Keratinocyte (primary cell): Measurements from ENCODE around the gene SUN5. TPM values are rescaled to one million over a fixed set of nuclear protein-coding genes. Genes with fewer than 3 reads are reported as not detected.

Experiments
- DNase-seq: peaks from one replicate; pipeline ENCODE4 v3.0.0-alpha.2; 2011; ENCODE audit warnings: low read depth, missing footprints, low spot score
- FAIRE-seq: peaks from 2 replicates; lab custom pipeline; 2011; peaks lifted over from hg19 to GRCh38; lab: Jason Lieb, UNC
- H2AFZ ChIP-seq: 2 replicates; pipeline ENCODE4 v1.6.0; 2012; ENCODE audit warnings: low read length, control low read depth, inconsistent platforms; ENCODE audit not compliant: control insufficient read depth
- H3K27ac ChIP-seq: 2 replicates; pipeline ENCODE4 v1.5.1; 2011; ENCODE audit warnings: low read length; ENCODE audit not compliant: control insufficient read depth, insufficient read depth
- H3K27me3 ChIP-seq: 3 replicates; pipeline ENCODE4 v1.6.0; 2011; ENCODE audit warnings: low read length; ENCODE audit not compliant: control insufficient read depth, insufficient read depth; ENCODE audit errors: extremely low read depth
- H3K36me3 ChIP-seq, 2 experiments: 2 replicates in 1 of 2; 3 replicates in 1 of 2; pipeline ENCODE4 v1.5.1; 2011; ENCODE audit warnings: low read length in 2 of 2, mild to moderate bottlenecking in 1 of 2; ENCODE audit not compliant: control insufficient read depth in 2 of 2, insufficient read depth in 2 of 2; ENCODE audit errors: extremely low read depth in 1 of 2
- H3K4me1 ChIP-seq: 3 replicates; pipeline ENCODE4 v1.5.1; 2011; ENCODE audit warnings: low read length; ENCODE audit not compliant: control insufficient read depth, insufficient read depth; ENCODE audit errors: extremely low read depth
- H3K4me2 ChIP-seq: 3 replicates; pipeline ENCODE4 v1.6.0; 2011; ENCODE audit warnings: low read depth, low read length; ENCODE audit not compliant: control insufficient read depth, insufficient read depth; ENCODE audit errors: extremely low read depth
- H3K4me3 ChIP-seq, 3 experiments: fragments of 200-600 bp in 1 of 3; sonication (generic) in 1 of 3; 2 replicates in 2 of 3; 3 replicates in 1 of 3; pipeline ENCODE4 v1.5.1; 2011 to 2016; ENCODE audit warnings: low read length in 3 of 3, mild to moderate bottlenecking in 3 of 3, control low read depth in 2 of 3, inconsistent platforms in 1 of 3, low read depth in 1 of 3, mixed read lengths in 1 of 3, mixed run types in 1 of 3, moderate library complexity in 1 of 3; ENCODE audit not compliant: control insufficient read depth in 2 of 3, insufficient read depth in 2 of 3; ENCODE audit errors: extremely low read depth in 1 of 3
- H3K79me2 ChIP-seq: 2 replicates; pipeline ENCODE4 v1.6.0; 2012; ENCODE audit warnings: low read length; ENCODE audit not compliant: control insufficient read depth, insufficient read depth
- H3K9ac ChIP-seq: 3 replicates; pipeline ENCODE4 v1.6.0; 2011; ENCODE audit warnings: low read length; ENCODE audit not compliant: control insufficient read depth, insufficient read depth; ENCODE audit errors: extremely low read depth
- H3K9me1 ChIP-seq: 3 replicates; pipeline ENCODE4 v1.6.0; 2011; ENCODE audit warnings: low read length; ENCODE audit not compliant: control insufficient read depth, insufficient read depth; ENCODE audit errors: extremely low read depth
- H3K9me3 ChIP-seq: 2 replicates; pipeline ENCODE4 v1.5.1; 2012; ENCODE audit warnings: low read depth, low read length; ENCODE audit not compliant: control insufficient read depth
- H4K20me1 ChIP-seq: 3 replicates; pipeline ENCODE4 v1.6.0; 2011; ENCODE audit warnings: low read length; ENCODE audit not compliant: control insufficient read depth, insufficient read depth; ENCODE audit errors: extremely low read depth
- CTCF ChIP-seq, 3 experiments: IDR thresholded peaks in 1 of 3; conservative IDR thresholded peaks in 1 of 3; optimal IDR thresholded peaks in 1 of 3; 2 replicates in 2 of 3; 3 replicates in 1 of 3; pipeline versions ENCODE3 to v1.5.1; 2011; ENCODE audit warnings: low read length in 3 of 3, mild to moderate bottlenecking in 3 of 3, moderate library complexity in 2 of 3, control low read depth in 1 of 3, inconsistent platforms in 1 of 3; ENCODE audit not compliant: insufficient read depth in 2 of 3; ENCODE audit errors: extremely low read depth in 1 of 3
- EZH2 ChIP-seq: IDR thresholded peaks from one replicate; pipeline ENCODE4 v1.6.1; 2012; ENCODE audit warnings: inconsistent platforms, mild to moderate bottlenecking, low read length, moderate library complexity
- dilution Hi-C: fragments of 300-500 bp; cut with MboI; formaldehyde crosslinking; loops from one replicate; pipeline ENCODE4 v1.7.0; 2020; ENCODE audit warnings: low sequenced_read_pairs; ENCODE audit not compliant: extremely low pct_ligation_motif_present
- polyA plus RNA-seq, 5 experiments: library from polyadenylated mRNA; depleted of rRNA in 3 of 5; stranded (reverse) in 3 of 5; stranded (forward) in 1 of 5; unstranded in 1 of 5; fragments of >200 nt; gene quantifications; 1 replicate in 1 of 5; 2 replicates in 3 of 5; 3 replicates in 1 of 5; pipeline versions ENCODE4 v1.2.1 to v1.2.3, GENCODE V29; 2011 to 2012; ENCODE audit warnings: missing spikeins in 2 of 5, low read depth in 1 of 5, low replicate concordance in 1 of 5

The SUN5 gene
- polyA plus RNA-seq, 1 donor (not counting 4 experiments of a cell fraction or from before 2014, with no cell fraction given), result not detected

GRCh38 chr20:32979201-32979998 is 24.8 kb downstream of the SUN5 start:
- Histone ChIP-seq H2AFZ (no peak overlapping the region), H3K4me3 (no peak overlapping the region), H3K9me3 (no peaks in the 10 kb centered on the region), H4K20me1 (no peaks in the 10 kb centered on the region), H3K4me2 (no peak overlapping the region), H3K27me3 (no peaks in the 10 kb centered on the region), H3K4me1 (no peaks in the 10 kb centered on the region), H3K9me1 (no peaks in the 10 kb centered on the region), H3K79me2 (no peaks in the 10 kb centered on the region), H3K9ac (no peak overlapping the region), H3K27ac (no peak overlapping the region), H3K36me3 (no peaks in the 10 kb centered on the region)
- dilution Hi-C loops, result no loop called here
- DNase-seq, result no peak
- TF ChIP-seq EZH2 (no peak), CTCF (optimal IDR thresholded peaks at IDR 0.05 in 1 of 3, IDR thresholded peaks at IDR 0.05 in 1 of 3, conservative IDR thresholded peaks at IDR 0.05 in 1 of 3; ENCODE audit: extremely low read depth in 1 of 3, insufficient read depth in 2 of 3, low read length in 3 of 3) (no peak)
- FAIRE-seq, result no peak

GRCh38 chr20:32978009-32978335 is 26.3 kb downstream of the SUN5 start:
- no peak for TF ChIP-seq CTCF (optimal IDR thresholded peaks at IDR 0.05 in 1 of 3, IDR thresholded peaks at IDR 0.05 in 1 of 3, conservative IDR thresholded peaks at IDR 0.05 in 1 of 3; ENCODE audit: extremely low read depth in 1 of 3, insufficient read depth in 2 of 3, low read length in 3 of 3)
- TF ChIP-seq EZH2, result no peak
- no peaks in the 10 kb centered on the region for H3K27me3 ChIP-seq

More at GRCh38 chr20:32978009-32978335, 26.3 kb downstream of the SUN5 start:
- Histone ChIP-seq H3K9me1 (no peaks in the 10 kb centered on the region), H3K79me2 (no peaks in the 10 kb centered on the region), H3K4me3 (no peak overlapping the region), H3K4me2 (no peak overlapping the region), H3K9me3 (no peaks in the 10 kb centered on the region), H3K27ac (no peak overlapping the region), H3K4me1 (no peaks in the 10 kb centered on the region), H3K9ac (no peak overlapping the region), H3K36me3 (no peaks in the 10 kb centered on the region), H2AFZ (no peak overlapping the region), H4K20me1 (no peaks in the 10 kb centered on the region)
- DNase-seq (no peak), FAIRE-seq (no peak)
- dilution Hi-C loops, result no loop called here
